ENCODE measurements around the gene C10orf53.

GRCh38 chr10:49642311-49642710 is 37.1 kb upstream of the C10orf53 start:
- TF ChIP-seq CTCF (IDR thresholded peaks at IDR 0.05) (no peak), POLR2AphosphoS5 (IDR thresholded peaks at IDR 0.05; ENCODE audit: insufficient read depth in 1 of 2, low read depth in 1 of 2) (no peak), POLR2A (IDR thresholded peaks at IDR 0.05) (no peak)

Measured in vagina (tissue), 2 donors.